Prostate gland (tissue), 2 donors: ENCODE results near the gene HDAC4. TPM values are rescaled to one million over a fixed set of nuclear protein-coding genes. Genes with fewer than 3 reads are reported as not detected.

Experiments used
- DNase-seq: peaks from one replicate; pipeline ENCODE4 v3.0.0-alpha.2; 2019; ENCODE audit warnings: low spot score
- H3K27ac ChIP-seq, 2 donors: fragments of 200-600 bp; sonication (generic); 2 replicates each; pipeline ENCODE4 v1.5.1; 2017 to 2019
- H3K27me3 ChIP-seq: fragments of 200-600 bp; sonication (generic); replicated peaks from 2 replicates; pipeline ENCODE4 v1.5.1; 2019; ENCODE audit not compliant: insufficient read depth
- H3K36me3 ChIP-seq, 2 donors: fragments of 200-600 bp; sonication (generic); 1 replicate in 1 of 2; 2 replicates in 1 of 2; pipeline versions ENCODE4 v1.5.1 to v1.8.1; 2017 to 2019
- H3K4me1 ChIP-seq: fragments of 200-600 bp; sonication (generic); replicated peaks from 2 replicates; pipeline ENCODE4 v1.5.1; 2019
- H3K4me3 ChIP-seq, 2 donors: fragments of 200-600 bp; sonication (generic); 2 replicates each; pipeline ENCODE4 v1.5.1; 2017 to 2019
- H3K9me3 ChIP-seq: fragments of 200-600 bp; sonication (generic); 2 replicates; pipeline ENCODE4 v1.5.1; 2017
- CTCF ChIP-seq, 4 experiments: fragments of 200-600 bp in 2 of 4; fragments of 450-650 bp in 2 of 4; sonication (generic) in 2 of 4; IDR thresholded peaks; 1 replicate in 3 of 4; 2 replicates in 1 of 4; pipeline ENCODE4 v1.5.1; 2016 to 2019; ENCODE audit warnings: antibody characterized with exemption in 4 of 4, mild to moderate bottlenecking in 2 of 4, moderate library complexity in 2 of 4
- POLR2A ChIP-seq: fragments of 450-650 bp; IDR thresholded peaks from one replicate; pipeline ENCODE4 v1.6.1; 2016; ENCODE audit warnings: antibody characterized with exemption, mild to moderate bottlenecking
- POLR2AphosphoS5 ChIP-seq: sonication (generic); formaldehyde crosslinking; IDR thresholded peaks from one replicate; pipeline ENCODE4 v1.6.1; 2017; ENCODE audit warnings: antibody characterized with exemption
- WGBS: methylation state at CpG from one replicate; pipeline ENCODE4 v1.1.5; 2018; 5-methylcytosine and 5-hydroxymethylcytosine counted together
- intact Hi-C: fragments of 100-400 bp; cut with DNase I; formaldehyde crosslinking; loops from one replicate; pipeline ENCODE4 v1.14.2; 2022
- total RNA-seq, 2 donors: library from RNA; depleted of rRNA; stranded (reverse); fragments of >200 nt; gene quantifications; one replicate each; pipeline ENCODE4 v1.1.0, GENCODE V29; 2016

HDAC4 gene
- total RNA-seq, 2 donors from 2014 or later: 41.8 to 44.2 TPM

GRCh38 chr2:239288237-239288636, 112.6 kb downstream of the HDAC4 start:
- H3K4me1 ChIP-seq: no peaks in the 10 kb centered on the region
- H3K4me3 ChIP-seq: no peak overlapping the region
- 47% methylated on average over 4 of the region's 4 CpGs for WGBS
- H3K9me3 ChIP-seq: no peaks in the 10 kb centered on the region
- no peak for DNase-seq
- TF ChIP-seq POLR2A: no peak
- no peak for TF ChIP-seq CTCF (IDR thresholded peaks at IDR 0.05)
- no peak for TF ChIP-seq POLR2AphosphoS5
- intact Hi-C loops: no loop called here
- no peaks in the 10 kb centered on the region for H3K36me3 ChIP-seq
- no peaks in the 10 kb centered on the region for H3K27me3 ChIP-seq
- no peak overlapping the region for H3K27ac ChIP-seq

DNA sequence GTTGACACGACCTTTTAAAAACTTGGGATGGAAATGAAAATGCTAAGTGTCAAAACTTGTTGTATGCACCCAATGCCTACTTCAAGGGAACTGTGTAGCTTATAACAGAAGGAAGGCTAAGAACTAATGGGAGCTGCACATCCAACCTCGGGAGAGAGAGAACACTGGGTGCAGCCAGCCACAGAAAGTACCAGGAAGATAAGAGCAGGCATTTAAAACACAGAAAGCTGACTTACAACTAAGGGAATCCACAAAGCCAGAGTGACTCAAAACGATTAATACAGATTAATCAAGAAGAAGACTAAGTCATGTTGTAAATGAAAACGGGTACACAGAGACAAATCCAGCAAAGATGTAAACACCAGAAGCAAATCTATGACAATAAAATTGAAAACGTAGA, 113.4 kb downstream of the HDAC4 start:
- intact Hi-C loops: no loop called here
- Histone ChIP-seq H3K27ac (no peak overlapping the region), H3K36me3 (no peaks in the 10 kb centered on the region)

DNA sequence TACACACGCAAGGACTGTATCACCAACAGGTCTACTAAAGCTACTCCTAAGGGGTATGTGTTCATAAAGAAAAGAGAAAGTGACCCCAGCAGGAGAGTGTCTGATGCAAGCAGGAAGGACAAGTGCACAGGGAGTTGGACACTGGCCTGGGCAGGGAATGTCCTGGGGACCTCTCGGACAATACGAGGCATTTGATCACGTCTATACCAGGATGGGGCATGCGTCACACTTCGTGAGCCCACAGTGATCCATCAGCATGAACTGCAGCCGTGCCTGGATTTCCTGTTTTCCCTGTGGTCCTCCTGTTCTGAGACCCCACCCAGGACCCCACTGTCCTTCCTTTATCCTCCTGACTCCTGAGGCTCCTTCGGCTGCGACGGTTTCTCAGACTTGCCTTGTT, 113.9 kb downstream of the HDAC4 start:
- no peak for DNase-seq
- H3K36me3 ChIP-seq: no peaks in the 10 kb centered on the region
- no peak overlapping the region for H3K27ac ChIP-seq
- intact Hi-C loops: no loop called here
- no peaks in the 10 kb centered on the region for H3K27me3 ChIP-seq
- WGBS: 83% methylated on average over 10 of the region's 10 CpGs
- TF ChIP-seq CTCF (IDR thresholded peaks at IDR 0.05) (no peak), POLR2AphosphoS5 (no peak)
- no peaks in the 10 kb centered on the region for H3K4me1 ChIP-seq
- H3K9me3 ChIP-seq: no peaks in the 10 kb centered on the region
- no peak overlapping the region for H3K4me3 ChIP-seq

More for the DNA sequence above, 113.4 kb downstream of the HDAC4 start:
- H3K4me1 ChIP-seq: no peaks in the 10 kb centered on the region
- no peak overlapping the region for H3K4me3 ChIP-seq
- TF ChIP-seq POLR2AphosphoS5 (no peak), CTCF (IDR thresholded peaks at IDR 0.05) (no peak), POLR2A (no peak)
- no peaks in the 10 kb centered on the region for H3K9me3 ChIP-seq
- no peaks in the 10 kb centered on the region for H3K27me3 ChIP-seq
- DNase-seq: no peak
- WGBS: 54% methylated on average over 5 of the region's 5 CpGs

DNA sequence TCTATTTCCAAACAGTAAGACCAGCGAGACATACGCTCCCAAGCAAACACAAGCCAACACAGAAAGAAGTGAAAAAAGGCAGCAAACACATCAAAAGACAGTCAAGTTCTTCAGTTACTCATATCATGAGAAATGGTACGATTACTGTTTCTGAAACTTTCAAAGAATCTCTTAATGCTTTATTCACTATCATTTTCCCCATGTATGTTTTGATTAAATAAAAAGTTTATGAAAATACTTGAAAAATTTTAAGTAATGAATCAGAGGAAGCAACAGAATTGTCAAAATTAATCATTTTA, 114.9 kb downstream of the HDAC4 start:
- Histone ChIP-seq H3K27me3 (no peaks in the 10 kb centered on the region), H3K27ac (no peak overlapping the region), H3K4me3 (no peak overlapping the region), H3K4me1 (no peaks in the 10 kb centered on the region), H3K36me3 (no peaks in the 10 kb centered on the region), H3K9me3 (no peaks in the 10 kb centered on the region)
- no peak for DNase-seq
- TF ChIP-seq POLR2A (no peak), POLR2AphosphoS5 (no peak), CTCF (IDR thresholded peaks at IDR 0.05) (no peak)
- intact Hi-C loops: no loop called here
- 88% methylated on average over 3 of the region's 3 CpGs for WGBS

- H3K27ac ChIP-seq: peak overlapping the region in 1 of 2 donors; percentile 15
- H3K4me3 ChIP-seq: no peak overlapping the region
- H3K27me3 ChIP-seq: no peaks in the 10 kb centered on the region
- no peaks in the 10 kb centered on the region for H3K4me1 ChIP-seq
- H3K9me3 ChIP-seq: no peaks in the 10 kb centered on the region
- WGBS: 56% methylated on average over 26 of the region's 26 CpGs
- TF ChIP-seq CTCF (IDR thresholded peaks at IDR 0.05) (no peak), POLR2A (no peak), POLR2AphosphoS5 (no peak)
- no peaks in the 10 kb centered on the region for H3K36me3 ChIP-seq
- intact Hi-C loops: no loop called here
- no peak for DNase-seq
Measured at GRCh38 chr2:239285071-239285931, 115.5 kb downstream of the HDAC4 start.
